ENCODE data around the gene TNS3. TPM values are rescaled to one million over a fixed set of nuclear protein-coding genes. Genes with fewer than 3 reads are reported as not detected.

TNS3 gene
- total and polyA plus RNA-seq, 10 of the 15 experiments (the other 5 are each of a cell fraction or from before 2014, with no cell fraction given) = 0.27 to 2.7 (median 0.79) TPM

DNA sequence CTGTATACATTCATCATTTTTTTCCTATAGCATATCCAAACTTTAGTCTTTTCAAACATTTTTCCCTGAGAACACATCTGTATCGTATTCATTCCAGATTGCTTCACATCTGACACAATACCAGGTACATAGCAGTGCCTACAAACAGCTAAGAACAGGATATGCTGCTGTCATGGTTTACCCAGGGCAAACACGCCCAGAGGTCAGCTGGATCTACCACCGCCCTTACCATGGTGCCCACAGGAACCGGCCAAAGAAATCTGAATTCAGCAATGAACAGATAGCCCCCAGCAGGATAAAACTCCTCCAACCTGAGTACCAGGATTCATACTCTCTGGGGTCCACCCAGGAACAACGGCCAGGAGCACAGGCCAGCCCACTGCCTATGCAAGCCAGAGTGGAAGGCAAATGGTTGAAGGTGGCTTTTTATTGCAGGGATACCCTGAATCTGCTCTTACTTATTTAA lies 43.0 kb downstream of the TNS3 start:
- 39% methylated on average over 5 of the region's 5 CpGs for WGBS (ENCODE audit: insufficient coverage, insufficient replicate concordance, low lambda C conversion rate, missing lambda C conversion rate)

More for the DNA sequence above, 43.0 kb downstream of the TNS3 start:
- ChIA-PET SMC1A (ENCODE audit: uncharacterized antibody, unreplicated experiment) (no interaction called here), CTCF (no interaction called here), POLR2A (no interaction called here), RAD21 (ENCODE audit: unreplicated experiment) (no interaction called here)
- in situ Hi-C loops (cut with MboI) (no loop called here), intact Hi-C loops (cut with micrococcal nuclease; ENCODE audit: unreplicated experiment) (no loop called here)
- H3K79me2 ChIP-seq (ENCODE audit: control insufficient read depth, insufficient read depth, low read length) = no peaks in the 10 kb centered on the region
- H3K4me2 ChIP-seq (ENCODE audit: control insufficient read depth, insufficient read depth) = no peak overlapping the region
- peaks cover 0 to 1% of the 10 kb centered on the region in 2 experiments; a peak in 2 of 4 replicates for H3K27me3 ChIP-seq (replicated peaks in 1 of 2; ENCODE audit: control insufficient read depth in 2 of 2, insufficient read depth in 2 of 2, low read length in 1 of 2)
- no peaks in the 10 kb centered on the region for H3K9me3 ChIP-seq (replicated peaks; ENCODE audit: control insufficient read depth, insufficient read depth, low read length)
- DNase-seq (ENCODE audit: low read depth, low spot score) (no peak), ATAC-seq (no peak), FAIRE-seq (no peak)
- H3K4me3 ChIP-seq = no peak overlapping the region
- no peaks in the 10 kb centered on the region for H3K36me3 ChIP-seq (ENCODE audit: control insufficient read depth in 2 of 2, insufficient read depth in 2 of 2, low read length in 1 of 2)
- no peak overlapping the region for H3K9ac ChIP-seq (ENCODE audit: control insufficient read depth, insufficient read depth, low read length)
- no peaks in the 10 kb centered on the region for H4K20me1 ChIP-seq (ENCODE audit: control insufficient read depth, insufficient read depth)
- no peaks in the 10 kb centered on the region for H3K4me1 ChIP-seq (ENCODE audit: control insufficient read depth, insufficient read depth, low read length)
- TF ChIP-seq BCLAF1 (IDR thresholded peaks at IDR 0.05) (no peak), KLF5 (IDR thresholded peaks at IDR 0.05; ENCODE audit: partially characterized antibody) (no peak), NFYA (IDR thresholded peaks at IDR 0.05; ENCODE audit: borderline replicate concordance, low read depth, low read length) (no peak), RAD51 (IDR thresholded peaks at IDR 0.05) (no peak), EED (IDR thresholded peaks at IDR 0.05; ENCODE audit: low read depth) (no peak)
- no TSS peak for BruUV-seq (replicated peaks)
- no peak overlapping the region for H2AFZ ChIP-seq (ENCODE audit: control insufficient read depth, low read depth, low read length)
- no peak overlapping the region for H3K27ac ChIP-seq (ENCODE audit: control insufficient read depth, insufficient read depth)

Data from GM12878 (cell line).